Middle frontal gyrus (tissue), 1 donor: ENCODE measurements around the gene SEC14L3.

Experiments used
- DNase-seq: peaks from one replicate; pipeline ENCODE4 v3.0.0-alpha.2; 2015; ENCODE audit warnings: low spot score; ENCODE audit errors: extremely low spot score

The SEC14L3 gene

GRCh38 chr22:30471616-30472318 lies at the start of gene SEC14L3:
TSS of gene SEC14L3 (minus strand) at chr22:30472017. CDS start at chr22:30471958, 59 bp downstream.
- no peak for DNase-seq

- DNase-seq = no peak
These were observed 48.1 kb upstream of the SEC14L3 start for GRCh38 chr22:30519842-30520425.

GRCh38 chr22:30516731-30517130 lies 44.9 kb upstream of the SEC14L3 start:
- no peak for DNase-seq

- DNase-seq = no peak
These were observed 44.5 kb upstream of the SEC14L3 start for GRCh38 chr22:30516273-30516672.

- no peak for DNase-seq
These were observed 42.4 kb upstream of the SEC14L3 start for GRCh38 chr22:30514252-30514651.

GRCh38 chr22:30513462-30513861 lies 41.6 kb upstream of the SEC14L3 start:
- DNase-seq = no peak

GRCh38 chr22:30511911-30512310 lies 40.1 kb upstream of the SEC14L3 start:
- DNase-seq = no peak

GRCh38 chr22:30511109-30511508 lies 39.3 kb upstream of the SEC14L3 start:
- no peak for DNase-seq

GRCh38 chr22:30508216-30508615 lies 36.4 kb upstream of the SEC14L3 start:
- DNase-seq = no peak

GRCh38 chr22:30507670-30508069 lies 35.9 kb upstream of the SEC14L3 start:
- no peak for DNase-seq

- DNase-seq = no peak
These were observed 34.7 kb upstream of the SEC14L3 start for GRCh38 chr22:30506507-30506968.

GRCh38 chr22:30503551-30503950 lies 31.7 kb upstream of the SEC14L3 start:
- DNase-seq = no peak

GRCh38 chr22:30502911-30503310 lies 31.1 kb upstream of the SEC14L3 start:
- DNase-seq = no peak

GRCh38 chr22:30502153-30502552 lies 30.3 kb upstream of the SEC14L3 start:
- no peak for DNase-seq

- no peak for DNase-seq
These were observed 28.8 kb upstream of the SEC14L3 start for GRCh38 chr22:30500628-30501027.

GRCh38 chr22:30497466-30498150 lies 25.8 kb upstream of the SEC14L3 start:
- no peak for DNase-seq

GRCh38 chr22:30495041-30495784 lies 23.4 kb upstream of the SEC14L3 start:
- DNase-seq = no peak

GRCh38 chr22:30492144-30492543 lies 20.3 kb upstream of the SEC14L3 start:
- DNase-seq = no peak

GRCh38 chr22:30491381-30491780 lies 19.6 kb upstream of the SEC14L3 start:
- no peak for DNase-seq

GRCh38 chr22:30490399-30490798 lies 18.6 kb upstream of the SEC14L3 start:
- DNase-seq = no peak

GRCh38 chr22:30488121-30488520 lies 16.3 kb upstream of the SEC14L3 start:
- DNase-seq = no peak

- DNase-seq = no peak
These were observed 14.9 kb upstream of the SEC14L3 start for GRCh38 chr22:30486661-30487115.
